Measurements from ENCODE around the gene APIP. TPM values are rescaled to one million over a fixed set of nuclear protein-coding genes. Genes with fewer than 3 reads are reported as not detected.

APIP gene
- total and polyA plus RNA-seq, 7 donors: 33.0 to 68.5 (median 43.9) TPM

GRCh38 chr11:34936945-34937629, 20.9 kb upstream of the APIP start:
- intact Hi-C loops (cut with DNase I): loop anchor here (10.0 kb wide), 1 partner anchor 48 kb away; no protein-coding TSS in a partner anchor
- no peak for DNase-seq
- no peaks in the 10 kb centered on the region for H3K9me3 ChIP-seq
- H3K4me3 ChIP-seq: no peak overlapping the region
- H3K36me3 ChIP-seq: peaks cover 0 to 20% (median 2%) of the 10 kb centered on the region in 4 donors
- 73 to 93% methylated on average over 6 of the region's 6 CpGs for WGBS, 2 donors
- peaks cover 0 to 34% (median 5%) of the 10 kb centered on the region in 4 donors for H3K4me1 ChIP-seq
- H3K27me3 ChIP-seq: no peaks in the 10 kb centered on the region
- H3K27ac ChIP-seq: no peak overlapping the region
- TF ChIP-seq CTCF (IDR thresholded peaks at IDR 0.05) (no peak), POLR2AphosphoS5 (IDR thresholded peaks at IDR 0.05) (no peak), EP300 (IDR thresholded peaks at IDR 0.05) (no peak), POLR2A (IDR thresholded peaks at IDR 0.05) (no peak)

GRCh38 chr11:34929794-34930763, 13.9 kb upstream of the APIP start:
- DNase-seq: no peak
- TF ChIP-seq POLR2AphosphoS5 (IDR thresholded peaks at IDR 0.05): no peak
- TF ChIP-seq CTCF (IDR thresholded peaks at IDR 0.05): no peak
- no peak for TF ChIP-seq POLR2A (IDR thresholded peaks at IDR 0.05)
- TF ChIP-seq EP300 (IDR thresholded peaks at IDR 0.05): no peak
- H3K4me1 ChIP-seq: peaks cover 0 to 41% (median 34%) of the 10 kb centered on the region in 4 donors
- peaks cover 0 to 20% (median 0%) of the 10 kb centered on the region in 4 donors for H3K36me3 ChIP-seq
- no peaks in the 10 kb centered on the region for H3K27me3 ChIP-seq
- H3K9me3 ChIP-seq: no peaks in the 10 kb centered on the region
- H3K27ac ChIP-seq: no peak overlapping the region
- 54 to 80% methylated on average over 11 of the region's 11 CpGs for WGBS, 2 donors
- intact Hi-C loops (cut with DNase I): loop anchor here (10.0 kb wide), 3 partner anchors 55 to 375 kb away; no protein-coding TSS in a partner anchor
- H3K4me3 ChIP-seq: no peak overlapping the region

GRCh38 chr11:34928960-34929680, 12.9 kb upstream of the APIP start:
- Histone ChIP-seq H3K4me1 (peaks cover 0 to 51% (median 43%) of the 10 kb centered on the region in 4 donors), H3K36me3 (peaks cover 0 to 20% (median 0%) of the 10 kb centered on the region in 4 donors), H3K9me3 (no peaks in the 10 kb centered on the region), H3K27ac (no peak overlapping the region), H3K27me3 (no peaks in the 10 kb centered on the region), H3K4me3 (no peak overlapping the region)
- DNase-seq: no peak
- intact Hi-C loops (cut with DNase I): loop anchor here (10.0 kb wide), 2 partner anchors 306 to 376 kb away; no protein-coding TSS in a partner anchor
- 93 to 95% methylated on average over 7 of the region's 7 CpGs for WGBS, 2 donors
- TF ChIP-seq CTCF (IDR thresholded peaks at IDR 0.05): no peak

GRCh38 chr11:34928268-34928959, 12.2 kb upstream of the APIP start:
- Histone ChIP-seq H3K9me3 (no peaks in the 10 kb centered on the region), H3K27me3 (no peaks in the 10 kb centered on the region), H3K36me3 (peaks cover 0 to 18% (median 0%) of the 10 kb centered on the region in 4 donors), H3K4me1 (peaks cover 0 to 56% (median 46%) of the 10 kb centered on the region in 4 donors), H3K27ac (no peak overlapping the region), H3K4me3 (no peak overlapping the region)
- DNase-seq: no peak
- TF ChIP-seq POLR2A (IDR thresholded peaks at IDR 0.05) (no peak), POLR2AphosphoS5 (IDR thresholded peaks at IDR 0.05) (no peak), EP300 (IDR thresholded peaks at IDR 0.05) (no peak), CTCF (IDR thresholded peaks at IDR 0.05) (no peak)
- WGBS, 2 donors: 69 to 76% methylated on average over 3 of the region's 3 CpGs
- intact Hi-C loops (cut with DNase I): loop anchor here (10.0 kb wide), 2 partner anchors 306 to 376 kb away; no protein-coding TSS in a partner anchor

Data from sigmoid colon (tissue), 7 donors.